Ascending aorta (tissue), 2 donors: ENCODE measurements around the gene ENOX1. TPM values are rescaled to one million over a fixed set of nuclear protein-coding genes. Genes with fewer than 3 reads are reported as not detected.
A peak's percentile ranks its signal among the peaks of the same experiment; 100 is the strongest.

ENCODE experiments used
- DNase-seq, 2 donors: peaks; one replicate each; pipeline ENCODE4 v3.0.0-alpha.2; 2019; ENCODE audit warnings: low spot score in 2 of 2
- H3K27ac ChIP-seq, 2 donors: fragments of 200-600 bp; sonication (generic); one replicate each; pipeline ENCODE4 v1.5.1; 2016 to 2017; ENCODE audit warnings: mild to moderate bottlenecking in 1 of 2
- H3K27me3 ChIP-seq: fragments of 200-600 bp; sonication (generic); one replicate; pipeline ENCODE4 v1.5.1; 2017
- H3K36me3 ChIP-seq, 2 donors: fragments of 200-600 bp; sonication (generic); one replicate each; pipeline ENCODE4 v1.5.1; 2016
- H3K4me1 ChIP-seq, 2 donors: fragments of 200-600 bp; sonication (generic); one replicate each; pipeline ENCODE4 v1.5.1; 2016 to 2017; ENCODE audit warnings: mild to moderate bottlenecking in 1 of 2
- H3K4me3 ChIP-seq, 2 donors: fragments of 200-600 bp; sonication (generic); one replicate each; pipeline ENCODE4 v1.5.1; 2016 to 2017; ENCODE audit warnings: mild to moderate bottlenecking in 1 of 2
- H3K9me3 ChIP-seq, 2 donors: fragments of 200-600 bp; sonication (generic); one replicate each; pipeline ENCODE4 v1.5.1; 2016
- intact Hi-C: fragments of 100-400 bp; cut with DNase I; formaldehyde crosslinking; loops from one replicate; pipeline ENCODE4 v1.15.1; 2023
- total RNA-seq: library from RNA; depleted of rRNA; stranded (reverse); fragments of >200 nt; gene quantifications from one replicate; pipeline ENCODE4 v1.1.0, GENCODE V29; 2016
- TF ChIP-seq, protein P1 (sequence below), 3 experiments: fragments of 200-600 bp in 2 of 3; fragments of 450-650 bp in 1 of 3; sonication (generic) in 2 of 3; IDR thresholded peaks; one replicate each; pipeline ENCODE4 v1.5.1; 2016 to 2019; ENCODE audit warnings: antibody characterized with exemption in 3 of 3, mild to moderate bottlenecking in 1 of 3, moderate library complexity in 1 of 3

The ENOX1 gene
- total RNA-seq, 1 donor from 2014 or later, result 0.21 TPM

DNA sequence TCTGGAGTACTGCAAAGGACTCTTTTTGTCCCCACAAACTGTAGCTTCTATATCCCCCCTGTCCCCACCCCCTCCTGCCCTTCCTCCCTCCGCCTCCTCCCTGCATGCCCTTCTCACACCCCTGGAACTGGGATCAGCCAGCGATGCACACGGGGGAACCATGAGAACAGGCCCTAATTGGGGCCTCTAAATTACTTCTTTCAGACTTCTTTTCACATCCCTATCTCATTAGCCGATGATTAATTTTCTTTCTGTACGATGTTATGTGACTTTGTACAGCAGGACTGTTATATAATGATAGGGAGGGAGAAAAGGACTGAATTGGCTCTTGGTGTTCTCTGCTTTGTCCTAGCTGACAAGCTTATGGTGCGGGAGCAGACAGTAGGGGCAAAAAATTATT is 415.9 kb downstream of the ENOX1 start:
- Histone ChIP-seq H3K4me1 (no peaks in the 10 kb centered on the region), H3K27ac (no peak overlapping the region), H3K4me3 (no peak overlapping the region), H3K9me3 (no peaks in the 10 kb centered on the region), H3K27me3 (no peaks in the 10 kb centered on the region), H3K36me3 (no peaks in the 10 kb centered on the region)
- intact Hi-C loops, result no loop called here
- DNase-seq, result no peak
- TF ChIP-seq, protein P1, sequence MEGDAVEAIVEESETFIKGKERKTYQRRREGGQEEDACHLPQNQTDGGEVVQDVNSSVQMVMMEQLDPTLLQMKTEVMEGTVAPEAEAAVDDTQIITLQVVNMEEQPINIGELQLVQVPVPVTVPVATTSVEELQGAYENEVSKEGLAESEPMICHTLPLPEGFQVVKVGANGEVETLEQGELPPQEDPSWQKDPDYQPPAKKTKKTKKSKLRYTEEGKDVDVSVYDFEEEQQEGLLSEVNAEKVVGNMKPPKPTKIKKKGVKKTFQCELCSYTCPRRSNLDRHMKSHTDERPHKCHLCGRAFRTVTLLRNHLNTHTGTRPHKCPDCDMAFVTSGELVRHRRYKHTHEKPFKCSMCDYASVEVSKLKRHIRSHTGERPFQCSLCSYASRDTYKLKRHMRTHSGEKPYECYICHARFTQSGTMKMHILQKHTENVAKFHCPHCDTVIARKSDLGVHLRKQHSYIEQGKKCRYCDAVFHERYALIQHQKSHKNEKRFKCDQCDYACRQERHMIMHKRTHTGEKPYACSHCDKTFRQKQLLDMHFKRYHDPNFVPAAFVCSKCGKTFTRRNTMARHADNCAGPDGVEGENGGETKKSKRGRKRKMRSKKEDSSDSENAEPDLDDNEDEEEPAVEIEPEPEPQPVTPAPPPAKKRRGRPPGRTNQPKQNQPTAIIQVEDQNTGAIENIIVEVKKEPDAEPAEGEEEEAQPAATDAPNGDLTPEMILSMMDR (IDR thresholded peaks at IDR 0.05), result no peak

DNA sequence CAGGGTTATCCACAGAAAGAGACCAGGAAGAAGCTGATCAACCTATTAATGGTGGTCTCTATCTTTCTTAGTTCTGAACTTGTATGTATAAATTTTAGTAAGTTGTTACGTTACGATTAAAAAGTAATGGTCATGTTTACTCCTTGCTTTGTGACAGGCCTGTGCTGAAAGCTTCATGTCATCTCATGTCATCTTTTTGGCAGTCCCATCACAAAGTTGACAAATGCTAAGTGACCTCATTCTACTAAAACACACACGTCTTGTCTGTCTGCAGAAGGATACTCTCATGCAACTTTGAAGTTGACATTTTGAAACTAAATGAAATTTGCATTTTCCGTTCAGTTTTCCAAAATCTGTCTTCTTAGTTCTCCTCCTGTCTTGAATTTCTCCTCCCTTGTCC is 417.5 kb downstream of the ENOX1 start:
- TF ChIP-seq, protein P1 (IDR thresholded peaks at IDR 0.05), result no peak
- no peaks in the 10 kb centered on the region for H3K27me3 ChIP-seq
- H3K4me3 ChIP-seq, result no peak overlapping the region
- H3K27ac ChIP-seq, result no peak overlapping the region
- peaks cover 0 to 6% of the 10 kb centered on the region in 2 donors for H3K4me1 ChIP-seq
- H3K9me3 ChIP-seq, result no peaks in the 10 kb centered on the region
- no peak for DNase-seq
- intact Hi-C loops, result loop anchor here (5.0 kb wide), 1 partner anchor 402 kb away; no protein-coding TSS in a partner anchor
- no peaks in the 10 kb centered on the region for H3K36me3 ChIP-seq

DNA sequence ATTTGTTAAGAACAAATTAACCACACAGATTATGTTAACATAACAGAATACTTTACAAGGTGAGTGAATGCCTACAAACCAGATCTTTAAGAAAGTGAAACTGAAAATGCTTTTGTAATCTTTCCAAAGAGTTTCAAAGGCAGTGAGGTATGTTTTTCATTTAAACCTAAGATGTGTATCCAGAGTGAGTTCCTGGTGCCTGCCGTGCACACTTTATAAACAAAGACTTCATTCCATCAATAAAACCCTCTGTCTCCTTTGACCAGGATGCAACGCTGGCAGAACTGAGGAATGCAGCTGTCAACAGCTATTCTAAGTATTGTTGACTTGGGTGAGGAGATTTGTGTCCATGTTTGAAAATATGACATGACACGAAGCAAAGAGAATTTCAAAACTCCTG is 418.8 kb downstream of the ENOX1 start:
- TF ChIP-seq, protein P1 (IDR thresholded peaks at IDR 0.05), result no peak
- Histone ChIP-seq H3K36me3 (no peaks in the 10 kb centered on the region), H3K27ac (no peak overlapping the region), H3K27me3 (no peaks in the 10 kb centered on the region), H3K4me1 (peaks cover 0 to 8% of the 10 kb centered on the region in 2 donors), H3K9me3 (no peaks in the 10 kb centered on the region), H3K4me3 (peak overlapping the region; percentile 12 to 18)
- no peak for DNase-seq
- intact Hi-C loops, result loop anchor here (5.0 kb wide), 1 partner anchor 401 kb away; no protein-coding TSS in a partner anchor

DNA sequence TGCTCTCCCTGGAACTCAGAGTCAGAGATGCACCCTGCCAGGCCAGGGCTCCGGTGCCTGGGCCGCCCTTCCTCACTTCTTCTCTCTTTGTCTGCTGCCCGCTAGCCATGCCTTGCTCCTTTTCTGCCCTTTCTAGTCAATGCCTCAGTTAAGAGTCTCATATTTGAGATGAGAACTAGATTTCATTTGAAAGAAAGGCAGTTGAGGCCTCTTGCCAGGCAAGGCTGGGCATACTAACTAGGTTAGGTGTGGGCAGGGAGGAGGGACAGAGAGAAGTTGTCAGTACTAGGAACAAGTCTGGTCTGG is 421.8 kb downstream of the ENOX1 start:
- TF ChIP-seq, protein P1 (IDR thresholded peaks at IDR 0.05), result no peak
- no peak for DNase-seq
- peak overlapping the region in 1 of 2 donors; percentile 31 for H3K27ac ChIP-seq
- no peaks in the 10 kb centered on the region for H3K36me3 ChIP-seq
- no peaks in the 10 kb centered on the region for H3K27me3 ChIP-seq
- no peak overlapping the region for H3K4me3 ChIP-seq
- peaks cover 0 to 10% of the 10 kb centered on the region in 2 donors for H3K4me1 ChIP-seq
- H3K9me3 ChIP-seq, result no peaks in the 10 kb centered on the region
- intact Hi-C loops, result loop anchor here (5.0 kb wide), 1 partner anchor 398 kb away; no protein-coding TSS in a partner anchor

DNA sequence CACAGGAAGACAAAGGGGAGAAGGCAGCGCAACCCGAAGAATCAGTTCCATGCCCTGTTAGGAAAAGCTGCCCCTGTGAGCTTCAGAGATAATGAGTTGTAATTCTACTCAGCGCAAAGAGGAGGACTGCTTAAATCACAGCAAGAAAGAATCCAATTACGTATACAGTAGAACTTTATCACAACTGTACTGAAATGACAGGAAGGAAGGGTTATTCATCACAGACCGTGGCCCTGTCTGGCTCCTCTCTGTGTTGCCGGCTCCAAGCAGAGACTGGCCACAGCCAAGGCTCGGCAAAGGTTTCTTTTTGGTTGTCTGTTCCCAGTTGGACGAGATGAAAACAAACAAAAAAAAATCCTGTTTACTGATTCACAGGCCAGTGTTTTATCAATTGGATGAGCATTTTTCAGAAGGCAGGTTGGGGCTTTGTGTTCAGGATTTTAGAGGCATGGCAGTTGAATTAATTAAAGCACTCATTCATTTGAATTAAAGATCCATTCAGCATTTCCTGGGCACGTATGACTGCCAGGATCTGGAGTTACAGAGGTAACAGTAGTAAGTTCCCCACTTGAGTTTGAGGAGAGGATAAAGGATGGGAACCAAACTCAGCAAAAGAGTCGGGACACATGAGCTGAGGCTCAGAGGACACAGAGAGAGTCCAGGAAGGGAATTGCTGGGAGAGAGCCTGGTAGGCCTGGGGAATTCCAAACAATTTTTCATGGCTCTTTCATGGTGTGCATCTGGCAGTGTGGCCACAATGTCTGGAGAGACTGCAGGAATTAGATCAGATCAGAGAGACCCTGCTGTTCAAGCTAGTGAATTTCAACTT is 422.3 kb downstream of the ENOX1 start:
- H3K27me3 ChIP-seq, result no peaks in the 10 kb centered on the region
- H3K27ac ChIP-seq, result peak overlapping the region in 1 of 2 donors; percentile 31
- no peaks in the 10 kb centered on the region for H3K36me3 ChIP-seq
- peak overlapping the region; percentile 7 to 45 for H3K4me3 ChIP-seq
- intact Hi-C loops, result loop anchor here (5.0 kb wide), 1 partner anchor 397 kb away; no protein-coding TSS in a partner anchor
- peaks cover 0 to 10% of the 10 kb centered on the region in 2 donors for H3K4me1 ChIP-seq
- no peaks in the 10 kb centered on the region for H3K9me3 ChIP-seq
- DNase-seq, result no peak
- TF ChIP-seq, protein P1 (IDR thresholded peaks at IDR 0.05), result no peak
